Activated T-helper 17 cell treated with anti-CD3 and anti-CD28 coated beads, Interleukin-2, amount 50 U/mL, for 72 hours (primary cell): ENCODE measurements around the gene SPRED1. TPM values are rescaled to one million over a fixed set of nuclear protein-coding genes. Genes with fewer than 3 reads are reported as not detected.
A peak's percentile ranks its signal among the peaks of the same experiment; 100 is the strongest.
"Not testable (repeated sequence)": the region's sequence is repeated elsewhere in the genome, so short reads cannot be mapped to it uniquely, and the experiment has no call there.

Experiments
- ATAC-seq: fragments of 150-1000 bp; cut with Tn5 transposase; replicated peaks from 2 replicates; pipeline ENCODE4 v1.10.0; 2021; ENCODE audit warnings: mild to moderate bottlenecking, moderate library complexity
- H3K27ac Mint-ChIP-seq: one replicate; pipeline ENCODE4 v1.8.0; 2022; ENCODE audit warnings: mixed read lengths
- H3K27me3 Mint-ChIP-seq: one replicate; pipeline ENCODE4 v1.8.0; 2022; ENCODE audit warnings: mixed read lengths
- H3K36me3 Mint-ChIP-seq: one replicate; pipeline ENCODE4 v1.8.0; 2022; ENCODE audit warnings: low read depth, mild to moderate bottlenecking, mixed read lengths
- H3K4me1 Mint-ChIP-seq: one replicate; pipeline ENCODE4 v1.8.0; 2022; ENCODE audit warnings: mixed read lengths
- H3K4me3 Mint-ChIP-seq: one replicate; pipeline ENCODE4 v1.8.0; 2022; ENCODE audit warnings: mild to moderate bottlenecking, mixed read lengths
- H3K9me3 Mint-ChIP-seq: one replicate; pipeline ENCODE4 v1.8.0; 2022; ENCODE audit warnings: mixed read lengths
- total RNA-seq, 2 donors: library from RNA; stranded (reverse); gene quantifications; one replicate each; pipeline ENCODE4 v1.2.3, GENCODE V29; 2022

The SPRED1 gene
- total RNA-seq, 2 donors from 2014 or later: 0.09 to 0.19 TPM

- H3K9me3 Mint-ChIP-seq: no peaks in the 10 kb centered on the region
- H3K4me3 Mint-ChIP-seq: peak overlapping the region; percentile 86
- peaks cover 25% of the 10 kb centered on the region for H3K4me1 Mint-ChIP-seq
- H3K36me3 Mint-ChIP-seq: no peaks in the 10 kb centered on the region
- peaks cover 28% of the 10 kb centered on the region for H3K27me3 Mint-ChIP-seq
- peak; percentile 60 for ATAC-seq
- no peak overlapping the region for H3K27ac Mint-ChIP-seq
Observed at GRCh38 chr15:38254051-38254883, 1.6 kb downstream of the SPRED1 start.

GRCh38 chr15:38255690-38256089, 3.1 kb downstream of the SPRED1 start:
- no peak overlapping the region for H3K27ac Mint-ChIP-seq
- peaks cover 15% of the 10 kb centered on the region for H3K27me3 Mint-ChIP-seq
- no peaks in the 10 kb centered on the region for H3K9me3 Mint-ChIP-seq
- H3K36me3 Mint-ChIP-seq: no peaks in the 10 kb centered on the region
- H3K4me1 Mint-ChIP-seq: peaks cover 25% of the 10 kb centered on the region
- H3K4me3 Mint-ChIP-seq: no peak overlapping the region
- ATAC-seq: no peak

GRCh38 chr15:38257676-38258075, 5.0 kb downstream of the SPRED1 start:
- ATAC-seq: no peak
- peaks cover 17% of the 10 kb centered on the region for H3K4me1 Mint-ChIP-seq
- H3K27me3 Mint-ChIP-seq: peaks cover 6% of the 10 kb centered on the region
- H3K36me3 Mint-ChIP-seq: no peaks in the 10 kb centered on the region
- H3K4me3 Mint-ChIP-seq: no peak overlapping the region
- H3K9me3 Mint-ChIP-seq: no peaks in the 10 kb centered on the region
- no peak overlapping the region for H3K27ac Mint-ChIP-seq

GRCh38 chr15:38259134-38259533, 6.5 kb downstream of the SPRED1 start:
- Mint-ChIP-seq H3K27me3 (no peaks in the 10 kb centered on the region), H3K9me3 (no peaks in the 10 kb centered on the region), H3K27ac (no peak overlapping the region), H3K4me3 (no peak overlapping the region), H3K4me1 (peaks cover 6% of the 10 kb centered on the region), H3K36me3 (no peaks in the 10 kb centered on the region)
- ATAC-seq: no peak

- Mint-ChIP-seq H3K36me3 (no peaks in the 10 kb centered on the region), H3K27ac (no peak overlapping the region), H3K27me3 (no peaks in the 10 kb centered on the region), H3K4me3 (no peak overlapping the region), H3K9me3 (no peaks in the 10 kb centered on the region), H3K4me1 (no peaks in the 10 kb centered on the region)
- ATAC-seq: no peak
Observed at GRCh38 chr15:38260077-38260476, 7.4 kb downstream of the SPRED1 start.

GRCh38 chr15:38263251-38263650, 10.6 kb downstream of the SPRED1 start:
- Mint-ChIP-seq H3K27ac (no peak overlapping the region), H3K9me3 (no peaks in the 10 kb centered on the region), H3K27me3 (no peaks in the 10 kb centered on the region), H3K36me3 (no peaks in the 10 kb centered on the region), H3K4me3 (no peak overlapping the region), H3K4me1 (no peaks in the 10 kb centered on the region)
- ATAC-seq: no peak

- H3K4me1 Mint-ChIP-seq: no peaks in the 10 kb centered on the region
- no peak for ATAC-seq
- no peaks in the 10 kb centered on the region for H3K27me3 Mint-ChIP-seq
- no peak overlapping the region for H3K4me3 Mint-ChIP-seq
- H3K36me3 Mint-ChIP-seq: no peaks in the 10 kb centered on the region
- no peaks in the 10 kb centered on the region for H3K9me3 Mint-ChIP-seq
- H3K27ac Mint-ChIP-seq: no peak overlapping the region
Observed at GRCh38 chr15:38263996-38264395, 11.4 kb downstream of the SPRED1 start.

- H3K9me3 Mint-ChIP-seq: no peaks in the 10 kb centered on the region
- H3K36me3 Mint-ChIP-seq: no peaks in the 10 kb centered on the region
- H3K27ac Mint-ChIP-seq: no peak overlapping the region
- no peaks in the 10 kb centered on the region for H3K4me1 Mint-ChIP-seq
- ATAC-seq: no peak
- H3K4me3 Mint-ChIP-seq: no peak overlapping the region
- H3K27me3 Mint-ChIP-seq: no peaks in the 10 kb centered on the region
Observed at GRCh38 chr15:38266247-38266986, 13.8 kb downstream of the SPRED1 start.

GRCh38 chr15:38267421-38268022, 14.9 kb downstream of the SPRED1 start:
- Mint-ChIP-seq H3K4me3 (no peak overlapping the region), H3K27ac (no peak overlapping the region), H3K36me3 (no peaks in the 10 kb centered on the region), H3K9me3 (no peaks in the 10 kb centered on the region), H3K27me3 (no peaks in the 10 kb centered on the region), H3K4me1 (no peaks in the 10 kb centered on the region)
- no peak for ATAC-seq

- no peaks in the 10 kb centered on the region for H3K4me1 Mint-ChIP-seq
- H3K27me3 Mint-ChIP-seq: peaks cover 9% of the 10 kb centered on the region
- H3K4me3 Mint-ChIP-seq: no peak overlapping the region
- ATAC-seq: no peak
- no peaks in the 10 kb centered on the region for H3K36me3 Mint-ChIP-seq
- H3K9me3 Mint-ChIP-seq: no peaks in the 10 kb centered on the region
- H3K27ac Mint-ChIP-seq: no peak overlapping the region
Observed at GRCh38 chr15:38271144-38271543, 18.5 kb downstream of the SPRED1 start.

- ATAC-seq: no peak
- H3K27me3 Mint-ChIP-seq: peaks cover 9% of the 10 kb centered on the region
- no peak overlapping the region for H3K27ac Mint-ChIP-seq
- no peaks in the 10 kb centered on the region for H3K9me3 Mint-ChIP-seq
- no peaks in the 10 kb centered on the region for H3K36me3 Mint-ChIP-seq
- no peaks in the 10 kb centered on the region for H3K4me1 Mint-ChIP-seq
- H3K4me3 Mint-ChIP-seq: no peak overlapping the region
Observed at GRCh38 chr15:38271895-38272294, 19.3 kb downstream of the SPRED1 start.

GRCh38 chr15:38272431-38272830, 19.8 kb downstream of the SPRED1 start:
- peaks cover 13% of the 10 kb centered on the region for H3K27me3 Mint-ChIP-seq
- H3K4me3 Mint-ChIP-seq, H3K4me1 Mint-ChIP-seq, H3K27ac Mint-ChIP-seq, H3K9me3 Mint-ChIP-seq, H3K36me3 Mint-ChIP-seq, ATAC-seq: not testable (repeated sequence)

GRCh38 chr15:38274135-38274534, 21.5 kb downstream of the SPRED1 start:
- Mint-ChIP-seq H3K4me1 (no peaks in the 10 kb centered on the region), H3K27me3 (peaks cover 15% of the 10 kb centered on the region), H3K4me3 (no peak overlapping the region), H3K36me3 (no peaks in the 10 kb centered on the region), H3K9me3 (no peaks in the 10 kb centered on the region), H3K27ac (no peak overlapping the region)
- no peak for ATAC-seq

GRCh38 chr15:38275959-38276358, 23.3 kb downstream of the SPRED1 start:
- Mint-ChIP-seq H3K4me3 (no peak overlapping the region), H3K27ac (no peak overlapping the region), H3K4me1 (no peaks in the 10 kb centered on the region), H3K36me3 (no peaks in the 10 kb centered on the region), H3K27me3 (peaks cover 22% of the 10 kb centered on the region), H3K9me3 (no peaks in the 10 kb centered on the region)
- no peak for ATAC-seq

- H3K9me3 Mint-ChIP-seq, ATAC-seq, H3K27ac Mint-ChIP-seq, H3K36me3 Mint-ChIP-seq, H3K4me1 Mint-ChIP-seq, H3K4me3 Mint-ChIP-seq: not testable (repeated sequence)
- peaks cover 24% of the 10 kb centered on the region for H3K27me3 Mint-ChIP-seq
Observed at GRCh38 chr15:38277281-38277680, 24.6 kb downstream of the SPRED1 start.
